ENCODE measurements around the gene B4GALNT4. TPM values are rescaled to one million over a fixed set of nuclear protein-coding genes. Genes with fewer than 3 reads are reported as not detected.
A peak's percentile ranks its signal among the peaks of the same experiment; 100 is the strongest.

The B4GALNT4 gene
- total RNA-seq, 4 donors from 2014 or later: 7.1 to 22.2 (median 14.1) TPM

DNA sequence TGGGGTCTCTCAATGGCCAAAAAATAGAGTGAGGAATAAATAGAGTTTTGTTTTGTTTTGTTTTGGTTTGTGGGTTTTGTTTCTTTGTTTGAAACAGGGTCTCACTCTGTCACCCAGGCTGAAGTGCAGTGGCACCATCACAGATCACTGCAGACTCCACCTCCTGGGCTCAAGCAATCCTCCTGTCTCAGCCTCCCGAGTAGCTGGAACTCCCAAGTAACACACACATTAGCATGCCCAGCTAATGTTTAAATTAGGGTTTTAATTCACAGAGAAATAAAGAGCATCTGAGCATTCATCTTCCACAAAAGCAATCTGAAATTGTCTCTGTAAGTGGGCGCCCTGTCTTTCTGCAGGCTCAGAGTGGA lies 39.4 kb upstream of the B4GALNT4 start:
- WGBS, 2 donors: 86 to 88% methylated on average over 2 of the region's 2 CpGs

DNA sequence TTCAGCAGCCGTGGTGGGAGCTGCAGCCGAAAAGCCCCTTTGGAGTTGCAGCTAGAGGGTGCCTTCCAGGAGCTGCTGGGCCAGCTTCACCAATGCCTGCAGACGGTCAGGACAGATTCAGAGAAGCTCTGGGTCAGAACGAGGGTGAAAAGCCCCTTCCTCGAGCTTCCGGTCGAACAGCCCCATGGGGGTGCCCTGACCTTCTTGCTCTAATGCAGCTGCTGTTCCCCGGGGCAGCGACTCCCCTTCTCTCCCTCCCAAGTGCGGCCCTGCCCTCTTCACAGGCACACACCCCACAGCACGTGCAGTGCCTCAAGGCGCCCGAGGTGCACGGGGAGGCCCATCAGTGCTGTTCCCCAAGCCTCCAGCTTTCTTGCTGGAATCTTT lies 39.0 kb upstream of the B4GALNT4 start:
- H3K4me3 ChIP-seq: no peak overlapping the region
- H3K27me3 ChIP-seq: no peaks in the 10 kb centered on the region
- 59 to 67% methylated on average over 12 to 14 of the region's 14 CpGs for WGBS, 2 donors
- no peaks in the 10 kb centered on the region for H3K9me3 ChIP-seq
- TF ChIP-seq, protein P1, sequence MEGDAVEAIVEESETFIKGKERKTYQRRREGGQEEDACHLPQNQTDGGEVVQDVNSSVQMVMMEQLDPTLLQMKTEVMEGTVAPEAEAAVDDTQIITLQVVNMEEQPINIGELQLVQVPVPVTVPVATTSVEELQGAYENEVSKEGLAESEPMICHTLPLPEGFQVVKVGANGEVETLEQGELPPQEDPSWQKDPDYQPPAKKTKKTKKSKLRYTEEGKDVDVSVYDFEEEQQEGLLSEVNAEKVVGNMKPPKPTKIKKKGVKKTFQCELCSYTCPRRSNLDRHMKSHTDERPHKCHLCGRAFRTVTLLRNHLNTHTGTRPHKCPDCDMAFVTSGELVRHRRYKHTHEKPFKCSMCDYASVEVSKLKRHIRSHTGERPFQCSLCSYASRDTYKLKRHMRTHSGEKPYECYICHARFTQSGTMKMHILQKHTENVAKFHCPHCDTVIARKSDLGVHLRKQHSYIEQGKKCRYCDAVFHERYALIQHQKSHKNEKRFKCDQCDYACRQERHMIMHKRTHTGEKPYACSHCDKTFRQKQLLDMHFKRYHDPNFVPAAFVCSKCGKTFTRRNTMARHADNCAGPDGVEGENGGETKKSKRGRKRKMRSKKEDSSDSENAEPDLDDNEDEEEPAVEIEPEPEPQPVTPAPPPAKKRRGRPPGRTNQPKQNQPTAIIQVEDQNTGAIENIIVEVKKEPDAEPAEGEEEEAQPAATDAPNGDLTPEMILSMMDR (IDR thresholded peaks at IDR 0.05): no peak
- TF ChIP-seq EP300 (IDR thresholded peaks at IDR 0.05) (no peak), POLR2A (IDR thresholded peaks at IDR 0.05) (no peak)
- H3K27ac ChIP-seq: peak overlapping the region in 1 of 4 donors; percentile 10
- no peaks in the 10 kb centered on the region for H3K36me3 ChIP-seq
- H3K4me1 ChIP-seq: peaks cover 4 to 57% (median 32%) of the 10 kb centered on the region in 4 donors
- no peak for DNase-seq (ENCODE audit: low spot score in 2 of 2)

More for the DNA sequence above, 39.4 kb upstream of the B4GALNT4 start:
- H3K27ac ChIP-seq: peak overlapping the region in 1 of 4 donors; percentile 10
- no peaks in the 10 kb centered on the region for H3K9me3 ChIP-seq
- H3K36me3 ChIP-seq: no peaks in the 10 kb centered on the region
- H3K4me3 ChIP-seq: no peak overlapping the region
- H3K27me3 ChIP-seq: no peaks in the 10 kb centered on the region
- DNase-seq (ENCODE audit: low spot score in 2 of 2): no peak
- H3K4me1 ChIP-seq: peaks cover 4 to 54% (median 33%) of the 10 kb centered on the region in 4 donors
- no peak for TF ChIP-seq POLR2A (IDR thresholded peaks at IDR 0.05)
- TF ChIP-seq, protein P1 (IDR thresholded peaks at IDR 0.05): no peak
- no peak for TF ChIP-seq EP300 (IDR thresholded peaks at IDR 0.05)

DNA sequence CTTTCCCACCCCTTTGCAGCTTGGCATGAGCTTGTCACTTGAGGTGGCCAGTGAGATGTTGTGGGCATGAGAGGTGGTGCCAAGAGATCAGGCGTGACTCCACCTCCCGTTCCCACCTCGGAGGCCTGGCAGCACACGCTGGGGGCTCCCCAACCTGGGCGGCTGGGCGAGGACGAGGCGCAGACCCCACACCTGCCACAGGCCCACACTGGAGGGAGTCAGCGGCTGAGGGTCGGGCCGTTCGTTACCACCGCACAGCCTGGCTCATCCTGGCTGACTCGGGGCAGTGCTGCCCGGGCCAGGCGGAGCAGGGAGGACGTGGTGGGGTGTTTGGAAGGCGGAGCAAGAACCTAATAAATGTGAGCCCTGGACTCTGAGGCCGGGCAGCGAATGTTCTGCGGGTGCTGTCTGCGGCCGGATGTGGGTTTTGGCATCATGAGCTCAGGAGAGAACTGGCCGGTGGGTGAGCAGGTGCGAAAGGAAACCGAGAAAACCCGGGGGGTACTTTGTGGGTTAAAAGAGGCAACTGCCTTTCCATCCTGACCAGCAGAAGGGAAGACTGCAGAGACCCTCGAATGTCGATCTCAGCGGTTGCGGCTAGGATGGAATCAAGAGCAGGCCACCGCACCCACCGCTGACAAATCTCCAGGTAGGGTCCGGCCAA lies 38.5 kb upstream of the B4GALNT4 start:
- DNase-seq (ENCODE audit: low spot score in 2 of 2): no peak
- WGBS, 2 donors: 85 to 90% methylated on average over 26 to 34 of the region's 34 CpGs
- Histone ChIP-seq H3K4me1 (peaks cover 4 to 57% (median 29%) of the 10 kb centered on the region in 4 donors), H3K9me3 (no peaks in the 10 kb centered on the region), H3K27ac (no peak overlapping the region), H3K36me3 (no peaks in the 10 kb centered on the region), H3K4me3 (no peak overlapping the region), H3K27me3 (no peaks in the 10 kb centered on the region)
- no peak for TF ChIP-seq POLR2A (IDR thresholded peaks at IDR 0.05)
- TF ChIP-seq EP300 (IDR thresholded peaks at IDR 0.05): no peak
- TF ChIP-seq, protein P1 (IDR thresholded peaks at IDR 0.05): no peak

DNA sequence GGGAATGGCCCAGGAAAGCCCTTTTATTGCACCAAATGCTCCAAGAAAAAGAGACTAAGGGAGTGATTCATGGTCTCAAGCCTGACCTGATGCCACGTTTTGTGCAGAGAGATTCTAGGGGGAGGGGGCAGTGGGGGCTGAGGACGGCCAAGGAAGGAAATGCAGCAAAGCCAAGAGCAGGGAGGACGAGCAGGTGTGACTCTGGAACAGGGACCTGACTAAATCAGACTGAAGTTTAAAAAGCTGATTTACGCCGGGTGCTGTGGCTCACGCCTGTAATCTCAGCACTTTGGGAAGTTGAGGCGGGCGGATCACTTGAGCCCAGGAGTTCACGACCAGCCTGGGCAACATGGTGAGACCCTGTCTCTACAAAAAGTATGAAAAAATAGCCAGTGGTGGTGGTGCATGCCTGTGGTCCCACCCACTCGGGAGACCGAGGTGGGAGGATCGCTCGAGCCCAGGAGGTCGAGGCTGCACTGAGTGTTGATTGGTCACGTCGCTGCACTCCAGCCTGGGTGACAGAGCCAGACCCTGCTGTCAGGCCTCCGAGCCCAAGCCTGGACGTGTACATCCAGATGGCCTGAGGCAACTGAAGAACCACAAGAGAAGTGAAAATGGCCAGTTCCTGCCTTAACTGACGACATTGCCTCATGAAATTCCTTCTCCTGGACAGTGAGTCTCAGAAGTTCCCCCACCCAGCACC lies 37.8 kb upstream of the B4GALNT4 start:
- TF ChIP-seq, protein P1 (IDR thresholded peaks at IDR 0.05): no peak
- TF ChIP-seq EP300 (IDR thresholded peaks at IDR 0.05): no peak
- no peak for TF ChIP-seq POLR2A (IDR thresholded peaks at IDR 0.05)
- no peaks in the 10 kb centered on the region for H3K36me3 ChIP-seq
- WGBS, 2 donors: 86 to 88% methylated on average over 19 of the region's 19 CpGs
- no peaks in the 10 kb centered on the region for H3K9me3 ChIP-seq
- DNase-seq (ENCODE audit: low spot score in 2 of 2): no peak
- H3K4me1 ChIP-seq: peaks cover 4 to 57% (median 29%) of the 10 kb centered on the region in 4 donors
- H3K4me3 ChIP-seq: no peak overlapping the region
- no peaks in the 10 kb centered on the region for H3K27me3 ChIP-seq
- H3K27ac ChIP-seq: no peak overlapping the region

Data from tibial nerve (tissue), 4 donors.